ENCODE results near the gene ERCC2.

Gene ERCC2

DNA sequence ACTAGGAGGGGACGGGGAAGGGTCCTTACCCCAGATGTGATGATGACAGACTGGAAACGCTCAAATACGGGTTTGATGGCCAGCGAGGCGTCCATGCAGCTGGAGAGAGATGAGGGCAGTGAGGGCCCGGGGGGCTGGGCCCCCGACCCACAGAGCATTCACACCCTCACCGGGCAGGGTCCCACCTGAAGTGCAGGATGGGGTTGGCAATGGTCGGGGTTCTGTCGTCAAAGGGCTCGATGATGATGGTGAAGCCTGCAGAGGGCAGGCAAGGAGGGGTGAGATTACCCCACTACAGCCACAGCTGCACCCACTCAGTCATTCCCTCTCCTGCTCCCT is 13.0 kb downstream of the ERCC2 start:
- no peak for TF ChIP-seq EZH2phosphoT487 (IDR thresholded peaks at IDR 0.05; ENCODE audit: borderline replicate concordance)
- TF ChIP-seq, protein P1, sequence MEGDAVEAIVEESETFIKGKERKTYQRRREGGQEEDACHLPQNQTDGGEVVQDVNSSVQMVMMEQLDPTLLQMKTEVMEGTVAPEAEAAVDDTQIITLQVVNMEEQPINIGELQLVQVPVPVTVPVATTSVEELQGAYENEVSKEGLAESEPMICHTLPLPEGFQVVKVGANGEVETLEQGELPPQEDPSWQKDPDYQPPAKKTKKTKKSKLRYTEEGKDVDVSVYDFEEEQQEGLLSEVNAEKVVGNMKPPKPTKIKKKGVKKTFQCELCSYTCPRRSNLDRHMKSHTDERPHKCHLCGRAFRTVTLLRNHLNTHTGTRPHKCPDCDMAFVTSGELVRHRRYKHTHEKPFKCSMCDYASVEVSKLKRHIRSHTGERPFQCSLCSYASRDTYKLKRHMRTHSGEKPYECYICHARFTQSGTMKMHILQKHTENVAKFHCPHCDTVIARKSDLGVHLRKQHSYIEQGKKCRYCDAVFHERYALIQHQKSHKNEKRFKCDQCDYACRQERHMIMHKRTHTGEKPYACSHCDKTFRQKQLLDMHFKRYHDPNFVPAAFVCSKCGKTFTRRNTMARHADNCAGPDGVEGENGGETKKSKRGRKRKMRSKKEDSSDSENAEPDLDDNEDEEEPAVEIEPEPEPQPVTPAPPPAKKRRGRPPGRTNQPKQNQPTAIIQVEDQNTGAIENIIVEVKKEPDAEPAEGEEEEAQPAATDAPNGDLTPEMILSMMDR (conservative IDR thresholded peaks at IDR 0.05; ENCODE audit: low read length) = no peak
- H3K36me3 ChIP-seq (ENCODE audit: insufficient read depth, low read length) = peaks cover 11% of the 10 kb centered on the region; the same call in 1 of the 2 replicates

GRCh38 chr19:45356760-45357444 is 13.5 kb downstream of the ERCC2 start:
- no peaks in the 10 kb centered on the region for H3K9me3 ChIP-seq (ENCODE audit: insufficient read depth, low read depth, low read length)
- no peaks in the 10 kb centered on the region for H4K20me1 ChIP-seq (ENCODE audit: insufficient read depth, low read length, poor library complexity, severe bottlenecking)
- H3F3A ChIP-seq (ENCODE audit: low read depth) = no peaks in the 10 kb centered on the region
- no peaks in the 10 kb centered on the region for H3K27me3 ChIP-seq (ENCODE audit: insufficient read depth, low read length, poor library complexity, severe bottlenecking)
- no peaks in the 10 kb centered on the region for H3K9me2 ChIP-seq (replicated peaks; ENCODE audit: low read depth, low read length)
- no peak overlapping the region for H3K4me3 ChIP-seq (ENCODE audit: low read length, poor library complexity, severe bottlenecking)
- H2AFZ ChIP-seq (ENCODE audit: low read length) = no peak overlapping the region
- H3K36me3 ChIP-seq (ENCODE audit: insufficient read depth, low read length) = peaks cover 11% of the 10 kb centered on the region; the same call in 1 of the 2 replicates
- no peak overlapping the region for H3K9ac ChIP-seq (ENCODE audit: low read depth, low read length, poor library complexity, severe bottlenecking)
- no peak overlapping the region for H3K4me2 ChIP-seq (ENCODE audit: low read depth, low read length, poor library complexity, severe bottlenecking)
- H3K79me2 ChIP-seq (ENCODE audit: insufficient read depth, low read length) = no peaks in the 10 kb centered on the region
- no peak for TF ChIP-seq EZH2phosphoT487 (IDR thresholded peaks at IDR 0.05; ENCODE audit: borderline replicate concordance)
- TF ChIP-seq, protein P1 (conservative IDR thresholded peaks at IDR 0.05; ENCODE audit: low read length) = no peak
- no peaks in the 10 kb centered on the region for H3K4me1 ChIP-seq (ENCODE audit: insufficient read depth, low read length, poor library complexity, severe bottlenecking)

More for the DNA sequence above, 13.0 kb downstream of the ERCC2 start:
- H3K9me2 ChIP-seq (replicated peaks; ENCODE audit: low read depth, low read length) = no peaks in the 10 kb centered on the region
- no peak overlapping the region for H3K9ac ChIP-seq (ENCODE audit: low read depth, low read length, poor library complexity, severe bottlenecking)
- no peaks in the 10 kb centered on the region for H3K9me3 ChIP-seq (ENCODE audit: insufficient read depth, low read depth, low read length)
- no peak overlapping the region for H2AFZ ChIP-seq (ENCODE audit: low read length)
- no peak overlapping the region for H3K4me3 ChIP-seq (ENCODE audit: low read length, poor library complexity, severe bottlenecking)
- no peak overlapping the region for H3K4me2 ChIP-seq (ENCODE audit: low read depth, low read length, poor library complexity, severe bottlenecking)
- no peaks in the 10 kb centered on the region for H3K27me3 ChIP-seq (ENCODE audit: insufficient read depth, low read length, poor library complexity, severe bottlenecking)
- no peaks in the 10 kb centered on the region for H4K20me1 ChIP-seq (ENCODE audit: insufficient read depth, low read length, poor library complexity, severe bottlenecking)
- H3K4me1 ChIP-seq (ENCODE audit: insufficient read depth, low read length, poor library complexity, severe bottlenecking) = no peaks in the 10 kb centered on the region
- H3K79me2 ChIP-seq (ENCODE audit: insufficient read depth, low read length) = no peaks in the 10 kb centered on the region
- H3F3A ChIP-seq (ENCODE audit: low read depth) = no peaks in the 10 kb centered on the region

GRCh38 chr19:45355910-45356309 is 14.5 kb downstream of the ERCC2 start:
- Histone ChIP-seq H3K27me3 (ENCODE audit: insufficient read depth, low read length, poor library complexity, severe bottlenecking) (no peaks in the 10 kb centered on the region), H4K20me1 (ENCODE audit: insufficient read depth, low read length, poor library complexity, severe bottlenecking) (no peaks in the 10 kb centered on the region), H3K9me2 (replicated peaks; ENCODE audit: low read depth, low read length) (no peaks in the 10 kb centered on the region), H3K4me1 (ENCODE audit: insufficient read depth, low read length, poor library complexity, severe bottlenecking) (no peaks in the 10 kb centered on the region), H3K79me2 (ENCODE audit: insufficient read depth, low read length) (no peaks in the 10 kb centered on the region), H3K4me2 (ENCODE audit: low read depth, low read length, poor library complexity, severe bottlenecking) (no peak overlapping the region), H3F3A (ENCODE audit: low read depth) (no peaks in the 10 kb centered on the region), H2AFZ (ENCODE audit: low read length) (no peak overlapping the region), H3K9ac (ENCODE audit: low read depth, low read length, poor library complexity, severe bottlenecking) (no peak overlapping the region), H3K9me3 (ENCODE audit: insufficient read depth, low read depth, low read length) (no peaks in the 10 kb centered on the region), H3K4me3 (ENCODE audit: low read length, poor library complexity, severe bottlenecking) (no peak overlapping the region), H3K36me3 (ENCODE audit: insufficient read depth, low read length) (peaks cover 6% of the 10 kb centered on the region; the same call in 1 of the 2 replicates)
- TF ChIP-seq EZH2phosphoT487 (IDR thresholded peaks at IDR 0.05; ENCODE audit: borderline replicate concordance) = no peak
- TF ChIP-seq, protein P1 (conservative IDR thresholded peaks at IDR 0.05; ENCODE audit: low read length) = no peak
